ENCODE data around the gene MIER2.

GRCh38 chr19:345320-345879 is 804 bp upstream of the MIER2 start:
- no peak for TF ChIP-seq CTCF (tag by site-specific recombination; IDR thresholded peaks at IDR 0.05)
- no peak for TF ChIP-seq ZNF830 (tag by site-specific recombination; IDR thresholded peaks at IDR 0.05; ENCODE audit: low read depth)

Measured in HEK293 (cell line).